ENCODE results near the gene CTU2. TPM values are rescaled to one million over a fixed set of nuclear protein-coding genes. Genes with fewer than 3 reads are reported as not detected.

The CTU2 gene
- polyA plus RNA-seq, 1 of the 3 experiments (the other 2 are of a cell fraction), result 16.2 TPM

DNA sequence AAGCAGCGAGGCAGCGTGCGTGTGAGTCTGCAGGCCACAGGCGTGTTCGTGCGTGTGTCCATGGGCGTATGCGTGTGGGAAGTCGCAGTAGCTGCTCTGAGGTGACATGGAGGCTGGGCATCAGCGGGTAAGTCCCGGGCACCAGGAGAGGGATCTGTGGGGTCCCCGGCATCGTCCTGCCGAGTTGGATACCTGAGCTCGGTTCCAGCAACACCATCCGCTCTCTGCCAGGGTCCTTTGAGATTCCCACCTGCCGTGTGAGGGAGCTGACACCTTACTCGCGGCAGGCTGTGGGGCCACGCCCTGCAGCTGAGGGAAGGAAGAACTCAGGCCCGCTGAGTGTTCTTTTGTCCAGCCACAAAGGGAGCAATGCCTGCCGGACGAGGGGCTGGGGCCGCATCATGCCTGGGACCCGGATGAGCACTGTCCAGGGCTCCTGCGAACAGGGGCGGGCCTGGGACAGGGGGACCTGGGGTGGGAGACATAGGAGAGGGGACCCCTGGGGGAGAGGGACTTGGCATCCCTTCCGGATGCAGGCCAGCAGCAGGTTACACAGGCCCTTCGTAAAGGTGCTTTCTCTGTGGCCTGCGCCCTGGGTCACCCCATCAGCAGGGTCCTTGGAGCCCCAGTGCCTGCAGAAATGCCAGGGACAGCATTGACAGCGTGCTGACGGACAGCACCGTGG is 15.0 kb upstream of the CTU2 start:
- no peak overlapping the region for H3K4me3 ChIP-seq (ENCODE audit: low read depth in 2 of 2, low read length in 1 of 2)
- ChIA-PET POLR2A (no interaction called here), CTCF (interaction anchor here (0.7 kb wide), 1 partner anchor 186 kb away, joined by 3 read pairs; no protein-coding TSS in a partner anchor)
- H3K79me2 ChIP-seq (ENCODE audit: insufficient read depth), result no peaks in the 10 kb centered on the region
- no peaks in the 10 kb centered on the region for H3K9me3 ChIP-seq
- peaks cover 0 to 7% of the 10 kb centered on the region in 2 experiments; a peak in 1 of 4 replicates for H3K4me1 ChIP-seq (ENCODE audit: control insufficient read depth in 1 of 2, insufficient read depth in 2 of 2, low read depth in 1 of 2, low read length in 1 of 2)
- H3K27me3 ChIP-seq (ENCODE audit: insufficient read depth), result no peaks in the 10 kb centered on the region; the same call in 1 of the 2 replicates
- TF ChIP-seq, protein P1, sequence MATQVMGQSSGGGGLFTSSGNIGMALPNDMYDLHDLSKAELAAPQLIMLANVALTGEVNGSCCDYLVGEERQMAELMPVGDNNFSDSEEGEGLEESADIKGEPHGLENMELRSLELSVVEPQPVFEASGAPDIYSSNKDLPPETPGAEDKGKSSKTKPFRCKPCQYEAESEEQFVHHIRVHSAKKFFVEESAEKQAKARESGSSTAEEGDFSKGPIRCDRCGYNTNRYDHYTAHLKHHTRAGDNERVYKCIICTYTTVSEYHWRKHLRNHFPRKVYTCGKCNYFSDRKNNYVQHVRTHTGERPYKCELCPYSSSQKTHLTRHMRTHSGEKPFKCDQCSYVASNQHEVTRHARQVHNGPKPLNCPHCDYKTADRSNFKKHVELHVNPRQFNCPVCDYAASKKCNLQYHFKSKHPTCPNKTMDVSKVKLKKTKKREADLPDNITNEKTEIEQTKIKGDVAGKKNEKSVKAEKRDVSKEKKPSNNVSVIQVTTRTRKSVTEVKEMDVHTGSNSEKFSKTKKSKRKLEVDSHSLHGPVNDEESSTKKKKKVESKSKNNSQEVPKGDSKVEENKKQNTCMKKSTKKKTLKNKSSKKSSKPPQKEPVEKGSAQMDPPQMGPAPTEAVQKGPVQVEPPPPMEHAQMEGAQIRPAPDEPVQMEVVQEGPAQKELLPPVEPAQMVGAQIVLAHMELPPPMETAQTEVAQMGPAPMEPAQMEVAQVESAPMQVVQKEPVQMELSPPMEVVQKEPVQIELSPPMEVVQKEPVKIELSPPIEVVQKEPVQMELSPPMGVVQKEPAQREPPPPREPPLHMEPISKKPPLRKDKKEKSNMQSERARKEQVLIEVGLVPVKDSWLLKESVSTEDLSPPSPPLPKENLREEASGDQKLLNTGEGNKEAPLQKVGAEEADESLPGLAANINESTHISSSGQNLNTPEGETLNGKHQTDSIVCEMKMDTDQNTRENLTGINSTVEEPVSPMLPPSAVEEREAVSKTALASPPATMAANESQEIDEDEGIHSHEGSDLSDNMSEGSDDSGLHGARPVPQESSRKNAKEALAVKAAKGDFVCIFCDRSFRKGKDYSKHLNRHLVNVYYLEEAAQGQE (IDR thresholded peaks at IDR 0.05; ENCODE audit: low read depth, low read length), result no peak
- TF ChIP-seq, protein P2, sequence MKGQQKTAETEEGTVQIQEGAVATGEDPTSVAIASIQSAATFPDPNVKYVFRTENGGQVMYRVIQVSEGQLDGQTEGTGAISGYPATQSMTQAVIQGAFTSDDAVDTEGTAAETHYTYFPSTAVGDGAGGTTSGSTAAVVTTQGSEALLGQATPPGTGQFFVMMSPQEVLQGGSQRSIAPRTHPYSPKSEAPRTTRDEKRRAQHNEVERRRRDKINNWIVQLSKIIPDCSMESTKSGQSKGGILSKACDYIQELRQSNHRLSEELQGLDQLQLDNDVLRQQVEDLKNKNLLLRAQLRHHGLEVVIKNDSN (IDR thresholded peaks at IDR 0.05; ENCODE audit: borderline replicate concordance, low read depth), result no peak
- TF ChIP-seq POLR2AphosphoS5 (IDR thresholded peaks at IDR 0.05; ENCODE audit: low read depth, low read length) (no peak), RCOR1 (IDR thresholded peaks at IDR 0.05; ENCODE audit: low read length) (no peak), RFX5 (IDR thresholded peaks at IDR 0.05; ENCODE audit: low read length) (no peak)
- TF ChIP-seq, protein P3, sequence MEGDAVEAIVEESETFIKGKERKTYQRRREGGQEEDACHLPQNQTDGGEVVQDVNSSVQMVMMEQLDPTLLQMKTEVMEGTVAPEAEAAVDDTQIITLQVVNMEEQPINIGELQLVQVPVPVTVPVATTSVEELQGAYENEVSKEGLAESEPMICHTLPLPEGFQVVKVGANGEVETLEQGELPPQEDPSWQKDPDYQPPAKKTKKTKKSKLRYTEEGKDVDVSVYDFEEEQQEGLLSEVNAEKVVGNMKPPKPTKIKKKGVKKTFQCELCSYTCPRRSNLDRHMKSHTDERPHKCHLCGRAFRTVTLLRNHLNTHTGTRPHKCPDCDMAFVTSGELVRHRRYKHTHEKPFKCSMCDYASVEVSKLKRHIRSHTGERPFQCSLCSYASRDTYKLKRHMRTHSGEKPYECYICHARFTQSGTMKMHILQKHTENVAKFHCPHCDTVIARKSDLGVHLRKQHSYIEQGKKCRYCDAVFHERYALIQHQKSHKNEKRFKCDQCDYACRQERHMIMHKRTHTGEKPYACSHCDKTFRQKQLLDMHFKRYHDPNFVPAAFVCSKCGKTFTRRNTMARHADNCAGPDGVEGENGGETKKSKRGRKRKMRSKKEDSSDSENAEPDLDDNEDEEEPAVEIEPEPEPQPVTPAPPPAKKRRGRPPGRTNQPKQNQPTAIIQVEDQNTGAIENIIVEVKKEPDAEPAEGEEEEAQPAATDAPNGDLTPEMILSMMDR (IDR thresholded peaks at IDR 0.05), result no peak
- no peaks in the 10 kb centered on the region for H3K36me3 ChIP-seq (replicated peaks in 1 of 2; ENCODE audit: control insufficient read depth in 1 of 2, insufficient read depth in 2 of 2, low read length in 1 of 2)
- H3F3A ChIP-seq (replicated peaks; ENCODE audit: insufficient read depth), result no peaks in the 10 kb centered on the region
- H3K4me2 ChIP-seq, result no peak overlapping the region
- no peak for DNase-seq
- H2AFZ ChIP-seq (ENCODE audit: low read depth), result no peak overlapping the region
- H4K20me1 ChIP-seq (ENCODE audit: insufficient read depth), result no peaks in the 10 kb centered on the region
- H3K27ac ChIP-seq (ENCODE audit: low read depth in 2 of 2, low read length in 1 of 2), result no peak overlapping the region
- H3K9me2 ChIP-seq, result no peaks in the 10 kb centered on the region
- H3K9ac ChIP-seq, result no peak overlapping the region
- WGBS (ENCODE audit: low lambda C conversion rate), result 77% methylated on average over 23 of the region's 33 CpGs

DNA sequence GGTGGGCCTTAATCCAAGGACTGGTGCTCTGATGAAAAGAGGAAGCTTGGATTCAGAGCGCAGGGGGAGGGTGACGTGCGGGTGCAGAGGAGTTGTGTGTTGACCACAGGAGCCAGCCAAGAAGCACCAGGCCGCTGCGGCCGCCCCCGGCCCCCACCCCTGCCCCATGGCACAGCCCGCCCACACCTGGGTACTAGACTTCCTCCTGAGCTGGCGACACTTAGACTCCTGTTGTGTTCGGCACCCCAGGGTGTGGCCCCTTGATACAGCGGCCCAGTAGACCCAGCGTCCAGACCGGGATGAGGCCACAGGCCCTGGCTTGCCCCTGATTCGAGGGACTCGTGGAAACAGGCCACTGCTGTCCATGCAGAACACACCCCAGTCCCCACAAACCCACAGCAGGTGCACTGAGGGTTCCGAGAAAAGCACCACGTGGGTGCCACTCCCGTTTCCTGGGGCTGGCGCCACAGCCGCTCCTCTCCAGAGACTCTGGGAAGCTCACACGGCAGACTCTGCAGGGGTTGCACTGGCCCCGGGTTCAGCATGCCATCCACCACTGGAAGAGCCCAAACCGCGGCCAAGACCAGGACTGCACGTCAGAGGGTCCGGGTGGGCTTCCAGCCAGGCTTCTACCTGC is 14.3 kb upstream of the CTU2 start:
- Histone ChIP-seq H3K36me3 (replicated peaks in 1 of 2; ENCODE audit: control insufficient read depth in 1 of 2, insufficient read depth in 2 of 2, low read length in 1 of 2) (peaks cover 0 to 6% of the 10 kb centered on the region in 2 experiments), H4K20me1 (ENCODE audit: insufficient read depth) (no peaks in the 10 kb centered on the region), H3K4me2 (no peak overlapping the region), H3K79me2 (ENCODE audit: insufficient read depth) (no peaks in the 10 kb centered on the region), H2AFZ (ENCODE audit: low read depth) (no peak overlapping the region), H3K4me1 (ENCODE audit: control insufficient read depth in 1 of 2, insufficient read depth in 2 of 2, low read depth in 1 of 2, low read length in 1 of 2) (peaks cover 0 to 2% of the 10 kb centered on the region in 2 experiments; a peak in 1 of 4 replicates), H3K9ac (no peak overlapping the region), H3F3A (replicated peaks; ENCODE audit: insufficient read depth) (no peaks in the 10 kb centered on the region), H3K9me3 (no peaks in the 10 kb centered on the region), H3K27me3 (ENCODE audit: insufficient read depth) (no peaks in the 10 kb centered on the region; the same call in 1 of the 2 replicates), H3K9me2 (no peaks in the 10 kb centered on the region), H3K4me3 (ENCODE audit: low read depth in 2 of 2, low read length in 1 of 2) (no peak overlapping the region), H3K27ac (ENCODE audit: low read depth in 2 of 2, low read length in 1 of 2) (no peak overlapping the region)
- 83% methylated on average over 7 of the region's 26 CpGs for WGBS (ENCODE audit: low lambda C conversion rate)
- TF ChIP-seq FOXM1 (IDR thresholded peaks at IDR 0.05; ENCODE audit: low read depth), result no peak
- ChIA-PET POLR2A (no interaction called here), CTCF (no interaction called here)
- no peak for DNase-seq
